Fibroblast of skin of back (primary cell): ENCODE results near the gene SH2B3.
"Not testable (repeated sequence)": the region's sequence is repeated elsewhere in the genome, so short reads cannot be mapped to it uniquely, and the experiment has no call there.

ENCODE experiments used
- DNase-seq: peaks from one replicate; pipeline ENCODE4 v3.0.0-alpha.2; 2013

The SH2B3 gene

GRCh38 chr12:111387747-111388323, 17.9 kb upstream of the SH2B3 start:
- DNase-seq, result no peak

- no peak for DNase-seq
Measured at GRCh38 chr12:111389635-111390034, 16.1 kb upstream of the SH2B3 start.

GRCh38 chr12:111390910-111391309, 14.8 kb upstream of the SH2B3 start:
- no peak for DNase-seq

- DNase-seq, result no peak
Measured at GRCh38 chr12:111393700-111394300, 11.9 kb upstream of the SH2B3 start.

GRCh38 chr12:111394480-111394879, 11.2 kb upstream of the SH2B3 start:
- no peak for DNase-seq

GRCh38 chr12:111395336-111396187, 10.2 kb upstream of the SH2B3 start:
- no peak for DNase-seq

GRCh38 chr12:111396271-111396670, 9.5 kb upstream of the SH2B3 start:
- not testable (repeated sequence) for DNase-seq

GRCh38 chr12:111396726-111397445, 8.8 kb upstream of the SH2B3 start:
- peak; percentile 75 for DNase-seq

GRCh38 chr12:111398530-111398929, 7.2 kb upstream of the SH2B3 start:
- DNase-seq, result no peak

GRCh38 chr12:111399741-111400404, 5.8 kb upstream of the SH2B3 start:
- not testable (repeated sequence) for DNase-seq

GRCh38 chr12:111401167-111401605, 4.5 kb upstream of the SH2B3 start:
- DNase-seq, result no peak

GRCh38 chr12:111402490-111402824, 3.3 kb upstream of the SH2B3 start:
- DNase-seq, result not testable (repeated sequence)

GRCh38 chr12:111404362-111405148, 1.2 kb upstream of the SH2B3 start:
- DNase-seq, result peak; percentile 54

- peak; percentile 91 for DNase-seq
Measured at GRCh38 chr12:111405149-111405858, 419 bp upstream of the SH2B3 start.

- no peak for DNase-seq
Measured at GRCh38 chr12:111406474-111407376, 1.0 kb downstream of the SH2B3 start.

GRCh38 chr12:111407377-111408115, 1.8 kb downstream of the SH2B3 start:
- DNase-seq, result peak; percentile 18

GRCh38 chr12:111408116-111408440, 2.4 kb downstream of the SH2B3 start:
- DNase-seq, result no peak

GRCh38 chr12:111408686-111409402, 3.1 kb downstream of the SH2B3 start:
- no peak for DNase-seq

- DNase-seq, result peak; percentile 44
Measured at GRCh38 chr12:111409403-111409779, 3.7 kb downstream of the SH2B3 start.
